GM23338 (cell line): ENCODE measurements around the gene MAP2K4. TPM values are rescaled to one million over a fixed set of nuclear protein-coding genes. Genes with fewer than 3 reads are reported as not detected.

ENCODE experiments used
- ATAC-seq: fragments of 200-7000 bp; cut with Tn5 transposase; 3 replicates; pipeline ENCODE4 v1.9.1; 2020
- DNase-seq: peaks from one replicate; pipeline ENCODE4 v3.0.0-alpha.2; 2015; ENCODE audit warnings: low spot score
- H2AFZ ChIP-seq: fragments of 200-600 bp; sonication (generic); 2 replicates; pipeline ENCODE4 v1.8.0; 2016; ENCODE audit warnings: antibody characterized with exemption, mild to moderate bottlenecking, moderate library complexity
- H3F3A ChIP-seq: fragments of 200-600 bp; sonication (generic); replicated peaks from 2 replicates; pipeline ENCODE4 v1.8.0; 2017; ENCODE audit warnings: antibody characterized with exemption, mixed run types, low read depth
- H3K27ac ChIP-seq: fragments of 200-600 bp; sonication (generic); 2 replicates; pipeline ENCODE4 v1.6.1; 2016; ENCODE audit warnings: low read depth
- H3K27me3 ChIP-seq: fragments of 200-600 bp; sonication (generic); 2 replicates; pipeline ENCODE4 v1.8.0; 2016; ENCODE audit warnings: mild to moderate bottlenecking, mixed run types, moderate library complexity; ENCODE audit not compliant: insufficient read depth
- H3K36me3 ChIP-seq: fragments of 200-600 bp; sonication (generic); 2 replicates; pipeline ENCODE4 v1.8.0; 2016; ENCODE audit warnings: mild to moderate bottlenecking; ENCODE audit not compliant: insufficient read depth
- H3K4me1 ChIP-seq: fragments of 200-600 bp; sonication (generic); 2 replicates; pipeline ENCODE4 v1.8.0; 2016; ENCODE audit warnings: mild to moderate bottlenecking, moderate library complexity; ENCODE audit not compliant: insufficient read depth
- H3K4me2 ChIP-seq: fragments of 200-600 bp; sonication (generic); 2 replicates; pipeline ENCODE4 v1.7.1; 2017; ENCODE audit warnings: mixed run types
- H3K4me3 ChIP-seq: fragments of 200-600 bp; sonication (generic); 2 replicates; pipeline ENCODE4 v1.6.1; 2016; ENCODE audit warnings: mixed run types
- H3K79me2 ChIP-seq: fragments of 200-600 bp; sonication (generic); replicated peaks from 2 replicates; pipeline ENCODE4 v1.8.0; 2017; ENCODE audit warnings: mild to moderate bottlenecking; ENCODE audit not compliant: insufficient read depth
- H3K9me2 ChIP-seq: fragments of 200-600 bp; sonication (generic); 2 replicates; pipeline ENCODE4 v1.8.0; 2017; ENCODE audit not compliant: insufficient read depth
- H4K20me1 ChIP-seq: fragments of 200-600 bp; sonication (generic); replicated peaks from 2 replicates; pipeline ENCODE4 v1.8.0; 2017; ENCODE audit warnings: mild to moderate bottlenecking; ENCODE audit not compliant: insufficient read depth
- H3K27ac Mint-ChIP-seq: 2 replicates; pipeline ENCODE4 v1.8.0; 2020; ENCODE audit warnings: inconsistent platforms, mild to moderate bottlenecking, moderate library complexity, mixed read lengths
- H3K27me3 Mint-ChIP-seq: 3 replicates; pipeline ENCODE4 v1.8.0; 2022; ENCODE audit warnings: low read depth, mild to moderate bottlenecking, moderate library complexity, mixed read lengths, inconsistent platforms; ENCODE audit not compliant: insufficient read depth, poor library complexity
- H3K36me3 Mint-ChIP-seq: 3 replicates; pipeline ENCODE4 v1.8.0; 2021; ENCODE audit warnings: low read depth, mild to moderate bottlenecking, inconsistent platforms, moderate library complexity, mixed read lengths
- H3K4me1 Mint-ChIP-seq: 3 replicates; pipeline ENCODE4 v1.8.0; 2020; ENCODE audit warnings: mild to moderate bottlenecking, inconsistent platforms, mixed read lengths
- H3K4me3 Mint-ChIP-seq: 3 replicates; pipeline ENCODE4 v1.8.0; 2021; ENCODE audit warnings: moderate library complexity, mild to moderate bottlenecking, inconsistent platforms, mixed read lengths
- H3K9me3 Mint-ChIP-seq: 3 replicates; pipeline ENCODE4 v1.8.0; 2020; ENCODE audit warnings: moderate library complexity, mild to moderate bottlenecking, inconsistent platforms, mixed read lengths
- CREB1 ChIP-seq: fragments of 250-450 bp; sonication (Bioruptor Pico); IDR thresholded peaks from 2 replicates; pipeline ENCODE4 v1.5.0; 2020; ENCODE audit warnings: low read depth, mild to moderate bottlenecking, moderate library complexity
- ETS1 ChIP-seq: IDR thresholded peaks from 2 replicates; pipeline ENCODE4 v1.6.1; 2016; ENCODE audit warnings: antibody characterized with exemption
- EZH2phosphoT487 ChIP-seq: fragments of 200-600 bp; sonication (generic); IDR thresholded peaks from one replicate; pipeline ENCODE4 v1.8.1; 2018; ENCODE audit warnings: antibody characterized with exemption; ENCODE audit not compliant: unreplicated experiment
- JUNB ChIP-seq: IDR thresholded peaks from one replicate; pipeline ENCODE4 v1.6.1; 2016; ENCODE audit warnings: antibody characterized with exemption; ENCODE audit not compliant: unreplicated experiment
- NANOG ChIP-seq: IDR thresholded peaks from 2 replicates; pipeline ENCODE4 v1.6.1; 2016; ENCODE audit warnings: antibody characterized with exemption, borderline replicate concordance
- STAT1 ChIP-seq: IDR thresholded peaks from one replicate; pipeline ENCODE4 v1.6.1; 2016; ENCODE audit warnings: antibody characterized with exemption; ENCODE audit not compliant: unreplicated experiment
- ZNF114 ChIP-seq: fragments of 250-450 bp; sonication (Bioruptor Pico); IDR thresholded peaks from 2 replicates; pipeline ENCODE4 v1.5.0; 2020; ENCODE audit warnings: mild to moderate bottlenecking, moderate library complexity
- ZNF331 ChIP-seq: fragments of 250-450 bp; sonication (Bioruptor Pico); IDR thresholded peaks from 2 replicates; pipeline ENCODE4 v1.5.0; 2020; ENCODE audit warnings: low read depth, mild to moderate bottlenecking, moderate library complexity
- polyA plus RNA-seq: library from polyadenylated mRNA; unstranded; fragments of >200 nt; fragmentation: Nextera tagmentation; extraction: Ambion mirVana; gene quantifications from 2 replicates; pipeline ENCODE4 v1.2.1, GENCODE V29; 2016
- total RNA-seq: library from RNA; depleted of rRNA; stranded (reverse); fragments of >200 nt; shearing (Covaris generic); gene quantifications from 2 replicates; pipeline ENCODE4 v1.2.3, GENCODE V29; 2014
- TF ChIP-seq, protein P1 (sequence below), 2 experiments: fragments of 200-600 bp in 1 of 2; sonication (generic) in 1 of 2; conservative IDR thresholded peaks; 2 replicates each; pipeline versions ENCODE4 v1.5.1 to v1.6.1; 2016 to 2017; ENCODE audit warnings: antibody characterized with exemption in 2 of 2, low read depth in 2 of 2, mild to moderate bottlenecking in 2 of 2, moderate library complexity in 1 of 2
- TF ChIP-seq, protein P2 (sequence below): IDR thresholded peaks from one replicate; pipeline ENCODE4 v1.6.1; 2018; ENCODE audit warnings: antibody characterized with exemption; ENCODE audit not compliant: unreplicated experiment

MAP2K4 gene
- total and polyA plus RNA-seq, 2 experiments from 2014 or later: 25.3 to 36.4 TPM

- no peaks in the 10 kb centered on the region for H3K27me3 Mint-ChIP-seq
- no peaks in the 10 kb centered on the region for H3K36me3 Mint-ChIP-seq
- H3K4me1 Mint-ChIP-seq: no peaks in the 10 kb centered on the region
- H3K27ac Mint-ChIP-seq: no peak overlapping the region
- H3K4me3 ChIP-seq: no peak overlapping the region
- H3K9me3 Mint-ChIP-seq: no peaks in the 10 kb centered on the region
- H3K79me2 ChIP-seq: no peaks in the 10 kb centered on the region
- no peak overlapping the region for H3K4me2 ChIP-seq
- no peaks in the 10 kb centered on the region for H3K36me3 ChIP-seq
- TF ChIP-seq JUNB (no peak), ETS1 (no peak), NANOG (no peak), ZNF114 (no peak), STAT1 (no peak)
- DNase-seq: no peak
- no peak overlapping the region for H3K27ac ChIP-seq
- no peak for ATAC-seq
- no peaks in the 10 kb centered on the region for H3K4me1 ChIP-seq
- no peaks in the 10 kb centered on the region for H3K9me2 ChIP-seq
- H3K27me3 ChIP-seq: no peaks in the 10 kb centered on the region
- no peaks in the 10 kb centered on the region for H4K20me1 ChIP-seq
- H3F3A ChIP-seq: no peaks in the 10 kb centered on the region
- no peak overlapping the region for H3K4me3 Mint-ChIP-seq
- H2AFZ ChIP-seq: no peak overlapping the region
Observed at GRCh38 chr17:12178644-12179330, 158.1 kb downstream of the MAP2K4 start.

DNA sequence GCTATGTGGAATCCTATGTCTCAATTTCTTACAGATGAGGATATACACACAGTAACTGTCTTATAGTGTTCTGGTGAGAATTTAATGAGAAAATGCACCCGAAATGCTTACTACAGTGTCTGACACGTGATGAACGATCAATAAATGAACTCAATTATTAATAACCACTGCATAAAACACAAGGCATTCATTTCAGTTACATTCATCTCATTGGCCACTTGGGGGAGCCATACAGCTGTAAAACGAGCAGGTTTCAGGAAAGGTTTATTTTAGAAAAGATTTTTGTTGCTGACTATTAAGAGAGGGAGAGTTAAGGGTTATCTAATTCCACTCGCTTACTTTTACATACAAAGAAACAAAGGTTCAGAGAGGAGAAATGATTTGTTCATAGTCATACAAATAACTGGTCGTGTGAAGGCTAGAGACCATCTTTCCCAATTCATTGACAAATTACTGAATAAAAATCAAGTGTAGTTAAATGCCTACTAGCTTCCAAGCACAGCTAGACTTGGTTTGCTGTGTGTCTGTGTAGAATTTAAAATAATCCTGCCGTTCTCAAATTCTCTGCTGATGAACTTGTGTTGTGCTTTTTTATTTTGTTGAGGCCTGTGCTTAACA is 160.1 kb downstream of the MAP2K4 start:
- Histone ChIP-seq H3F3A (no peaks in the 10 kb centered on the region), H2AFZ (no peak overlapping the region), H4K20me1 (no peaks in the 10 kb centered on the region), H3K27ac (no peak overlapping the region), H3K9me2 (no peaks in the 10 kb centered on the region), H3K4me2 (no peak overlapping the region), H3K4me1 (no peaks in the 10 kb centered on the region), H3K36me3 (no peaks in the 10 kb centered on the region), H3K4me3 (no peak overlapping the region), H3K27me3 (no peaks in the 10 kb centered on the region), H3K79me2 (no peaks in the 10 kb centered on the region)
- TF ChIP-seq, protein P1, sequence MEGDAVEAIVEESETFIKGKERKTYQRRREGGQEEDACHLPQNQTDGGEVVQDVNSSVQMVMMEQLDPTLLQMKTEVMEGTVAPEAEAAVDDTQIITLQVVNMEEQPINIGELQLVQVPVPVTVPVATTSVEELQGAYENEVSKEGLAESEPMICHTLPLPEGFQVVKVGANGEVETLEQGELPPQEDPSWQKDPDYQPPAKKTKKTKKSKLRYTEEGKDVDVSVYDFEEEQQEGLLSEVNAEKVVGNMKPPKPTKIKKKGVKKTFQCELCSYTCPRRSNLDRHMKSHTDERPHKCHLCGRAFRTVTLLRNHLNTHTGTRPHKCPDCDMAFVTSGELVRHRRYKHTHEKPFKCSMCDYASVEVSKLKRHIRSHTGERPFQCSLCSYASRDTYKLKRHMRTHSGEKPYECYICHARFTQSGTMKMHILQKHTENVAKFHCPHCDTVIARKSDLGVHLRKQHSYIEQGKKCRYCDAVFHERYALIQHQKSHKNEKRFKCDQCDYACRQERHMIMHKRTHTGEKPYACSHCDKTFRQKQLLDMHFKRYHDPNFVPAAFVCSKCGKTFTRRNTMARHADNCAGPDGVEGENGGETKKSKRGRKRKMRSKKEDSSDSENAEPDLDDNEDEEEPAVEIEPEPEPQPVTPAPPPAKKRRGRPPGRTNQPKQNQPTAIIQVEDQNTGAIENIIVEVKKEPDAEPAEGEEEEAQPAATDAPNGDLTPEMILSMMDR (conservative IDR thresholded peaks at IDR 0.05; ENCODE audit: low read depth in 2 of 2): peak; percentile 76 to 99
- TF ChIP-seq STAT1: no peak
- no peak overlapping the region for H3K27ac Mint-ChIP-seq
- no peak for ATAC-seq
- no peaks in the 10 kb centered on the region for H3K36me3 Mint-ChIP-seq
- H3K4me1 Mint-ChIP-seq: no peaks in the 10 kb centered on the region
- peak; percentile 78 for DNase-seq
- H3K27me3 Mint-ChIP-seq: no peaks in the 10 kb centered on the region
- H3K9me3 Mint-ChIP-seq: no peaks in the 10 kb centered on the region
- H3K4me3 Mint-ChIP-seq: no peak overlapping the region

GRCh38 chr17:12187658-12188057 is 167.0 kb downstream of the MAP2K4 start:
- no peak overlapping the region for H2AFZ ChIP-seq
- no peaks in the 10 kb centered on the region for H3K9me2 ChIP-seq
- no peak overlapping the region for H3K27ac ChIP-seq
- H3K4me3 ChIP-seq: no peak overlapping the region
- no peaks in the 10 kb centered on the region for H3K27me3 ChIP-seq
- H3K36me3 Mint-ChIP-seq: peaks cover 2% of the 10 kb centered on the region; the same call in 1 of the 3 replicates
- H3K9me3 Mint-ChIP-seq: peaks cover 3% of the 10 kb centered on the region; the same call in 2 of the 3 replicates
- no peak for ATAC-seq
- no peak overlapping the region for H3K27ac Mint-ChIP-seq
- no peak overlapping the region for H3K4me2 ChIP-seq
- H3K79me2 ChIP-seq: no peaks in the 10 kb centered on the region
- no peaks in the 10 kb centered on the region for H3F3A ChIP-seq
- no peaks in the 10 kb centered on the region for H4K20me1 ChIP-seq
- no peak overlapping the region for H3K4me3 Mint-ChIP-seq
- no peak for DNase-seq
- H3K36me3 ChIP-seq: no peaks in the 10 kb centered on the region
- H3K4me1 ChIP-seq: no peaks in the 10 kb centered on the region
- no peaks in the 10 kb centered on the region for H3K27me3 Mint-ChIP-seq
- no peaks in the 10 kb centered on the region; the same call in 2 of the 3 replicates for H3K4me1 Mint-ChIP-seq
- TF ChIP-seq JUNB (no peak), ZNF331 (CRISPR knock-in tag) (no peak), EZH2phosphoT487 (no peak), CREB1 (CRISPR knock-in tag) (no peak)
- TF ChIP-seq, protein P2, sequence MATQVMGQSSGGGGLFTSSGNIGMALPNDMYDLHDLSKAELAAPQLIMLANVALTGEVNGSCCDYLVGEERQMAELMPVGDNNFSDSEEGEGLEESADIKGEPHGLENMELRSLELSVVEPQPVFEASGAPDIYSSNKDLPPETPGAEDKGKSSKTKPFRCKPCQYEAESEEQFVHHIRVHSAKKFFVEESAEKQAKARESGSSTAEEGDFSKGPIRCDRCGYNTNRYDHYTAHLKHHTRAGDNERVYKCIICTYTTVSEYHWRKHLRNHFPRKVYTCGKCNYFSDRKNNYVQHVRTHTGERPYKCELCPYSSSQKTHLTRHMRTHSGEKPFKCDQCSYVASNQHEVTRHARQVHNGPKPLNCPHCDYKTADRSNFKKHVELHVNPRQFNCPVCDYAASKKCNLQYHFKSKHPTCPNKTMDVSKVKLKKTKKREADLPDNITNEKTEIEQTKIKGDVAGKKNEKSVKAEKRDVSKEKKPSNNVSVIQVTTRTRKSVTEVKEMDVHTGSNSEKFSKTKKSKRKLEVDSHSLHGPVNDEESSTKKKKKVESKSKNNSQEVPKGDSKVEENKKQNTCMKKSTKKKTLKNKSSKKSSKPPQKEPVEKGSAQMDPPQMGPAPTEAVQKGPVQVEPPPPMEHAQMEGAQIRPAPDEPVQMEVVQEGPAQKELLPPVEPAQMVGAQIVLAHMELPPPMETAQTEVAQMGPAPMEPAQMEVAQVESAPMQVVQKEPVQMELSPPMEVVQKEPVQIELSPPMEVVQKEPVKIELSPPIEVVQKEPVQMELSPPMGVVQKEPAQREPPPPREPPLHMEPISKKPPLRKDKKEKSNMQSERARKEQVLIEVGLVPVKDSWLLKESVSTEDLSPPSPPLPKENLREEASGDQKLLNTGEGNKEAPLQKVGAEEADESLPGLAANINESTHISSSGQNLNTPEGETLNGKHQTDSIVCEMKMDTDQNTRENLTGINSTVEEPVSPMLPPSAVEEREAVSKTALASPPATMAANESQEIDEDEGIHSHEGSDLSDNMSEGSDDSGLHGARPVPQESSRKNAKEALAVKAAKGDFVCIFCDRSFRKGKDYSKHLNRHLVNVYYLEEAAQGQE: no peak
- TF ChIP-seq, protein P1 (conservative IDR thresholded peaks at IDR 0.05; ENCODE audit: low read depth in 2 of 2): no peak
